CD8-positive, alpha-beta memory T cell (primary cell): ENCODE data around the gene DERA. TPM values are rescaled to one million over a fixed set of nuclear protein-coding genes. Genes with fewer than 3 reads are reported as not detected.

Source experiments
- polyA plus RNA-seq: library from polyadenylated mRNA; unstranded; fragments of 300-500 nt; fragmentation: Illumina TruSeq; gene quantifications from one replicate; pipeline ENCODE4 v1.2.3, GENCODE V29; 2021
- total RNA-seq, 2 experiments: library from RNA; stranded (reverse); gene quantifications; one replicate each; pipeline ENCODE4 v1.2.3, GENCODE V29; 2021

DERA gene
- total and polyA plus RNA-seq, 3 experiments from 2014 or later = 25.2 to 26.6 (median 25.8) TPM

Other genes starting within 250 kb of the DERA start
- 1 to 10 TPM in 1 of 2 experiments, under 1 TPM in 1; 0.92 to 1.1 TPM for gene EPS8, start 121.9 kb upstream of the DERA start, total RNA-seq
- 2.3 TPM for gene EPS8, start 121.9 kb upstream of the DERA start, polyA plus RNA-seq
- gene STRAP, start 28.9 kb upstream of the DERA start, total RNA-seq = 100 to 1,000 TPM; 179 to 185 TPM
- gene STRAP, start 28.9 kb upstream of the DERA start, polyA plus RNA-seq = 112 TPM